GM18499 (cell line): ENCODE measurements around the gene CNIH3.

Experiments used
- ATAC-seq: cut with Tn5 transposase; IDR thresholded peaks from one replicate; pipeline ENCODE4 v1.9.1; 2021; ENCODE audit warnings: moderate number of reproducible peaks; ENCODE audit not compliant: insufficient read depth, unreplicated experiment

The CNIH3 gene

GRCh38 chr1:224612246-224612645, 3.9 kb upstream of the CNIH3 start:
- ATAC-seq, result no peak

- no peak for ATAC-seq
These were observed 2.6 kb upstream of the CNIH3 start for GRCh38 chr1:224613486-224613885.

- ATAC-seq, result no peak
These were observed 766 bp downstream of the CNIH3 start for GRCh38 chr1:224616756-224617409.

- no peak for ATAC-seq
These were observed 1.6 kb downstream of the CNIH3 start for GRCh38 chr1:224617410-224618355.

- no peak for ATAC-seq
These were observed 3.1 kb downstream of the CNIH3 start for GRCh38 chr1:224619209-224619608.

GRCh38 chr1:224620105-224620504, 4.0 kb downstream of the CNIH3 start:
- ATAC-seq, result no peak

- no peak for ATAC-seq
These were observed 5.9 kb downstream of the CNIH3 start for GRCh38 chr1:224621813-224622682.

GRCh38 chr1:224622831-224623230, 6.7 kb downstream of the CNIH3 start:
- ATAC-seq, result no peak

- no peak for ATAC-seq
These were observed 7.2 kb downstream of the CNIH3 start for GRCh38 chr1:224623310-224623714.

GRCh38 chr1:224623743-224624333, 7.7 kb downstream of the CNIH3 start:
- ATAC-seq, result peak; percentile 95

- ATAC-seq, result no peak
These were observed 8.3 kb downstream of the CNIH3 start for GRCh38 chr1:224624432-224624831.

- ATAC-seq, result no peak
These were observed 9.9 kb downstream of the CNIH3 start for GRCh38 chr1:224626042-224626441.

- ATAC-seq, result no peak
These were observed 13.8 kb downstream of the CNIH3 start for GRCh38 chr1:224629965-224630364.

- ATAC-seq, result no peak
These were observed 15.5 kb downstream of the CNIH3 start for GRCh38 chr1:224631462-224632115.

- no peak for ATAC-seq
These were observed 16.3 kb downstream of the CNIH3 start for GRCh38 chr1:224632381-224632871.

GRCh38 chr1:224632921-224633321, 16.8 kb downstream of the CNIH3 start:
- ATAC-seq, result no peak

GRCh38 chr1:224635356-224635755, 19.2 kb downstream of the CNIH3 start:
- ATAC-seq, result no peak

GRCh38 chr1:224637515-224637914, 21.4 kb downstream of the CNIH3 start:
- ATAC-seq, result no peak

- no peak for ATAC-seq
These were observed 21.8 kb downstream of the CNIH3 start for GRCh38 chr1:224637936-224638335.
